ENCODE measurements around the gene ZP1. TPM values are rescaled to one million over a fixed set of nuclear protein-coding genes. Genes with fewer than 3 reads are reported as not detected.

ZP1 gene
- total and polyA plus RNA-seq, 2 experiments from 2014 or later = not detected

DNA sequence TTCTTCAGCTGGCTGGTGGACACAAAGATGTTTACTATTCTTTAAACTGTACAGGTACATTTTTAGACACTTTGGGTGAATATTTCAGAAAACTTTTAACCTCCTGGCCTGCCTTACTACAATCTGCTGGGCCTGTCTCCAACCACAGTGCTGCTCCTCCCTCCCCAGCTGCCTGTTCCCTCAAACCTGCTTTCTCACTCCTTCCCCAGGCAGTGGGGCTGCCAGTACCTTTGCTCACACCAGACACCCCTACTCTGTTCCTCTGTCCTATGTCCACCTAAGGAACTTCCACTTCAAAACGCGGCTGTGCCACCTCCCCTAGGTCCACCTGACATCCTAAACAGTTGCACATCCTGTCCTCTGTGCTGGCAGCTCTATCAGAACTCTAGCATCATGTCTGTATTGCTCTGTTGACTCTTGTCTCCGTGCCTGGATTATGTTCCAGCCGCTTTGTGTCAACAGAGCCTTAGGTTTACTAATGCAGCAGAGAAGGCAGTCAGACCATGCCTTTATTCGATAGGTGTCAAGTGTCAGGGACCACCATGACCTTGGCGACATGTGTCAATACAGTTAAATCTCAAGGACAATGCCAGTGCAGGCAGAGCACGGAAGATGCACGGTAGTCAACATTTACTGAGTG is 13.4 kb downstream of the ZP1 start:
- Histone ChIP-seq H3K79me2 (replicated peaks; ENCODE audit: insufficient read depth) (no peaks in the 10 kb centered on the region), H2AFZ (no peak overlapping the region), H3K4me3 (no peak overlapping the region), H3F3A (replicated peaks; ENCODE audit: low read depth) (no peaks in the 10 kb centered on the region), H3K36me3 (ENCODE audit: insufficient read depth) (no peaks in the 10 kb centered on the region), H3K27ac (ENCODE audit: low read depth) (no peak overlapping the region), H4K20me1 (replicated peaks; ENCODE audit: insufficient read depth) (peaks cover 7% of the 10 kb centered on the region), H3K4me2 (no peak overlapping the region), H3K9me2 (ENCODE audit: insufficient read depth) (no peaks in the 10 kb centered on the region), H3K4me1 (ENCODE audit: insufficient read depth) (no peaks in the 10 kb centered on the region), H3K27me3 (ENCODE audit: insufficient read depth) (no peaks in the 10 kb centered on the region)
- H3K4me1 Mint-ChIP-seq = no peaks in the 10 kb centered on the region
- H3K27ac Mint-ChIP-seq = no peak overlapping the region
- TF ChIP-seq ZNF114 (CRISPR knock-in tag; IDR thresholded peaks at IDR 0.05) (no peak), JUNB (IDR thresholded peaks at IDR 0.05; ENCODE audit: unreplicated experiment) (no peak), CREB1 (CRISPR knock-in tag; IDR thresholded peaks at IDR 0.05; ENCODE audit: low read depth) (no peak), STAT1 (IDR thresholded peaks at IDR 0.05; ENCODE audit: unreplicated experiment) (no peak), POLR2AphosphoS5 (IDR thresholded peaks at IDR 0.05; ENCODE audit: low read depth) (no peak)
- no peaks in the 10 kb centered on the region; the same call in 2 of the 3 replicates for H3K36me3 Mint-ChIP-seq (ENCODE audit: low read depth)
- no peaks in the 10 kb centered on the region for H3K9me3 Mint-ChIP-seq
- no peak for DNase-seq (ENCODE audit: low spot score)
- no peak overlapping the region for H3K4me3 Mint-ChIP-seq
- ATAC-seq = no peak
- no peaks in the 10 kb centered on the region for H3K27me3 Mint-ChIP-seq (ENCODE audit: insufficient read depth, low read depth, poor library complexity)

DNA sequence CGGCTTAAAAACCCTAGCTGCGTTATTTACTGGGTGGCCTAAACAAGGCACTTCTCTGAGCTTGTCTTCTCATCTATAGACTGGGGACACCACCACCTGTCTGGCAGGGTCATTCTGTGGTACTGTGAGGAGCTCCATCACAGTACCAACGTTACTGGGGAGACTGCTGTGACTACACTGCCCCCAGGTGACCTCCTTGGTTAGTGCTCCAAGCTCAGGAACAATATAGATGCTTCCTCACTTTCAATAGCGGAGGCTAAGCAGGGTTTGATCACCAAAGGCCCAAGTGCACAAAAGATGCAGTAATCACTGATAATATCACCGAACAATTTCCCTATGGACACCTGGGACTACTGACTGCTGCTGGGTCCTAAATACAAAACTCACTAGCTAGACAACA is 20.2 kb downstream of the ZP1 start:
- Histone ChIP-seq H3K36me3 (ENCODE audit: insufficient read depth) (no peaks in the 10 kb centered on the region; the same call in 1 of the 2 replicates), H3K4me3 (no peak overlapping the region), H3K27me3 (ENCODE audit: insufficient read depth) (no peaks in the 10 kb centered on the region), H3K79me2 (replicated peaks; ENCODE audit: insufficient read depth) (no peaks in the 10 kb centered on the region), H3K4me2 (no peak overlapping the region), H3F3A (replicated peaks; ENCODE audit: low read depth) (no peaks in the 10 kb centered on the region), H4K20me1 (replicated peaks; ENCODE audit: insufficient read depth) (peaks cover 7% of the 10 kb centered on the region), H2AFZ (no peak overlapping the region), H3K4me1 (ENCODE audit: insufficient read depth) (no peaks in the 10 kb centered on the region), H3K9me2 (ENCODE audit: insufficient read depth) (no peaks in the 10 kb centered on the region), H3K27ac (ENCODE audit: low read depth) (no peak overlapping the region)
- peaks cover 9% of the 10 kb centered on the region for H3K36me3 Mint-ChIP-seq (ENCODE audit: low read depth)
- H3K27me3 Mint-ChIP-seq (ENCODE audit: insufficient read depth, low read depth, poor library complexity) = peaks cover 4% of the 10 kb centered on the region
- H3K4me3 Mint-ChIP-seq = no peak overlapping the region
- H3K4me1 Mint-ChIP-seq = no peaks in the 10 kb centered on the region
- TF ChIP-seq ZNF331 (CRISPR knock-in tag; IDR thresholded peaks at IDR 0.05; ENCODE audit: low read depth) (no peak), POLR2AphosphoS5 (IDR thresholded peaks at IDR 0.05; ENCODE audit: low read depth) (no peak), EZH2phosphoT487 (IDR thresholded peaks at IDR 0.05; ENCODE audit: unreplicated experiment) (no peak), CREB1 (CRISPR knock-in tag; IDR thresholded peaks at IDR 0.05; ENCODE audit: low read depth) (no peak)
- TF ChIP-seq, protein P1, sequence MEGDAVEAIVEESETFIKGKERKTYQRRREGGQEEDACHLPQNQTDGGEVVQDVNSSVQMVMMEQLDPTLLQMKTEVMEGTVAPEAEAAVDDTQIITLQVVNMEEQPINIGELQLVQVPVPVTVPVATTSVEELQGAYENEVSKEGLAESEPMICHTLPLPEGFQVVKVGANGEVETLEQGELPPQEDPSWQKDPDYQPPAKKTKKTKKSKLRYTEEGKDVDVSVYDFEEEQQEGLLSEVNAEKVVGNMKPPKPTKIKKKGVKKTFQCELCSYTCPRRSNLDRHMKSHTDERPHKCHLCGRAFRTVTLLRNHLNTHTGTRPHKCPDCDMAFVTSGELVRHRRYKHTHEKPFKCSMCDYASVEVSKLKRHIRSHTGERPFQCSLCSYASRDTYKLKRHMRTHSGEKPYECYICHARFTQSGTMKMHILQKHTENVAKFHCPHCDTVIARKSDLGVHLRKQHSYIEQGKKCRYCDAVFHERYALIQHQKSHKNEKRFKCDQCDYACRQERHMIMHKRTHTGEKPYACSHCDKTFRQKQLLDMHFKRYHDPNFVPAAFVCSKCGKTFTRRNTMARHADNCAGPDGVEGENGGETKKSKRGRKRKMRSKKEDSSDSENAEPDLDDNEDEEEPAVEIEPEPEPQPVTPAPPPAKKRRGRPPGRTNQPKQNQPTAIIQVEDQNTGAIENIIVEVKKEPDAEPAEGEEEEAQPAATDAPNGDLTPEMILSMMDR (conservative IDR thresholded peaks at IDR 0.05; ENCODE audit: low read depth in 2 of 2) = peak; percentile 65 to 84
- TF ChIP-seq, protein P2, sequence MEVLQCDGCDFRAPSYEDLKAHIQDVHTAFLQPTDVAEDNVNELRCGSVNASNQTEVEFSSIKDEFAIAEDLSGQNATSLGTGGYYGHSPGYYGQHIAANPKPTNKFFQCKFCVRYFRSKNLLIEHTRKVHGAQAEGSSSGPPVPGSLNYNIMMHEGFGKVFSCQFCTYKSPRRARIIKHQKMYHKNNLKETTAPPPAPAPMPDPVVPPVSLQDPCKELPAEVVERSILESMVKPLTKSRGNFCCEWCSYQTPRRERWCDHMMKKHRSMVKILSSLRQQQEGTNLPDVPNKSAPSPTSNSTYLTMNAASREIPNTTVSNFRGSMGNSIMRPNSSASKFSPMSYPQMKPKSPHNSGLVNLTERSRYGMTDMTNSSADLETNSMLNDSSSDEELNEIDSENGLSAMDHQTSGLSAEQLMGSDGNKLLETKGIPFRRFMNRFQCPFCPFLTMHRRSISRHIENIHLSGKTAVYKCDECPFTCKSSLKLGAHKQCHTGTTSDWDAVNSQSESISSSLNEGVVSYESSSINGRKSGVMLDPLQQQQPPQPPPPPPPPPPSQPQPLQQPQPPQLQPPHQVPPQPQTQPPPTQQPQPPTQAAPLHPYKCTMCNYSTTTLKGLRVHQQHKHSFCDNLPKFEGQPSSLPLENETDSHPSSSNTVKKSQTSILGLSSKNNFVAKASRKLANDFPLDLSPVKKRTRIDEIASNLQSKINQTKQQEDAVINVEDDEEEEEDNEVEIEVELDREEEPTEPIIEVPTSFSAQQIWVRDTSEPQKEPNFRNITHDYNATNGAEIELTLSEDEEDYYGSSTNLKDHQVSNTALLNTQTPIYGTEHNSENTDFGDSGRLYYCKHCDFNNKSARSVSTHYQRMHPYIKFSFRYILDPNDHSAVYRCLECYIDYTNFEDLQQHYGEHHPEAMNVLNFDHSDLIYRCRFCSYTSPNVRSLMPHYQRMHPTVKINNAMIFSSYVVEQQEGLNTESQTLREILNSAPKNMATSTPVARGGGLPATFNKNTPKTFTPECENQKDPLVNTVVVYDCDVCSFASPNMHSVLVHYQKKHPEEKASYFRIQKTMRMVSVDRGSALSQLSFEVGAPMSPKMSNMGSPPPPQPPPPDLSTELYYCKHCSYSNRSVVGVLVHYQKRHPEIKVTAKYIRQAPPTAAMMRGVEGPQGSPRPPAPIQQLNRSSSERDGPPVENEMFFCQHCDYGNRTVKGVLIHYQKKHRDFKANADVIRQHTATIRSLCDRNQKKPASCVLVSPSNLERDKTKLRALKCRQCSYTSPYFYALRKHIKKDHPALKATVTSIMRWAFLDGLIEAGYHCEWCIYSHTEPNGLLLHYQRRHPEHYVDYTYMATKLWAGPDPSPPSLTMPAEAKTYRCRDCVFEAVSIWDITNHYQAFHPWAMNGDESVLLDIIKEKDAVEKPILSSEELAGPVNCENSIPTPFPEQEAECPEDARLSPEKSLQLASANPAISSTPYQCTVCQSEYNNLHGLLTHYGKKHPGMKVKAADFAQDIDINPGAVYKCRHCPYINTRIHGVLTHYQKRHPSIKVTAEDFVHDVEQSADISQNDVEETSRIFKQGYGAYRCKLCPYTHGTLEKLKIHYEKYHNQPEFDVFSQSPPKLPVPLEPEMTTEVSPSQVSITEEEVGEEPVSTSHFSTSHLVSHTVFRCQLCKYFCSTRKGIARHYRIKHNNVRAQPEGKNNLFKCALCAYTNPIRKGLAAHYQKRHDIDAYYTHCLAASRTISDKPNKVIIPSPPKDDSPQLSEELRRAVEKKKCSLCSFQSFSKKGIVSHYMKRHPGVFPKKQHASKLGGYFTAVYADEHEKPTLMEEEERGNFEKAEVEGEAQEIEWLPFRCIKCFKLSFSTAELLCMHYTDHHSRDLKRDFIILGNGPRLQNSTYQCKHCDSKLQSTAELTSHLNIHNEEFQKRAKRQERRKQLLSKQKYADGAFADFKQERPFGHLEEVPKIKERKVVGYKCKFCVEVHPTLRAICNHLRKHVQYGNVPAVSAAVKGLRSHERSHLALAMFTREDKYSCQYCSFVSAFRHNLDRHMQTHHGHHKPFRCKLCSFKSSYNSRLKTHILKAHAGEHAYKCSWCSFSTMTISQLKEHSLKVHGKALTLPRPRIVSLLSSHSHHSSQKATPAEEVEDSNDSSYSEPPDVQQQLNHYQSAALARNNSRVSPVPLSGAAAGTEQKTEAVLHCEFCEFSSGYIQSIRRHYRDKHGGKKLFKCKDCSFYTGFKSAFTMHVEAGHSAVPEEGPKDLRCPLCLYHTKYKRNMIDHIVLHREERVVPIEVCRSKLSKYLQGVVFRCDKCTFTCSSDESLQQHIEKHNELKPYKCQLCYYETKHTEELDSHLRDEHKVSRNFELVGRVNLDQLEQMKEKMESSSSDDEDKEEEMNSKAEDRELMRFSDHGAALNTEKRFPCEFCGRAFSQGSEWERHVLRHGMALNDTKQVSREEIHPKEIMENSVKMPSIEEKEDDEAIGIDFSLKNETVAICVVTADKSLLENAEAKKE (CRISPR knock-in tag; IDR thresholded peaks at IDR 0.05) = no peak
- no peaks in the 10 kb centered on the region for H3K9me3 Mint-ChIP-seq
- ATAC-seq (peak; percentile 100), DNase-seq (ENCODE audit: low spot score) (peak; percentile 77)
- H3K27ac Mint-ChIP-seq = no peak overlapping the region

Data from GM23338 (cell line).